ENCODE data around the gene WWTR1.

- no peak for TF ChIP-seq POLR2AphosphoS5 (IDR thresholded peaks at IDR 0.05; ENCODE audit: low read depth, low read length)
- TF ChIP-seq TAF1 (IDR thresholded peaks at IDR 0.05; ENCODE audit: low read depth, low read length) = no peak
Observed at GRCh38 chr3:149599236-149599635, 58.6 kb downstream of the WWTR1 start.

Data from GM12891 (cell line).